HepG2 (cell line): ENCODE data around the gene APCDD1L.

ENCODE experiments used
- CCDC6 ChIP-seq: sonication (generic); formaldehyde crosslinking; IDR thresholded peaks from 2 replicates; pipeline ENCODE4 v1.8.1; 2022; ENCODE audit warnings: mild to moderate bottlenecking, missing genetic modification reagents, moderate library complexity
- EP300 ChIP-seq, 3 experiments: sonication (generic) in 1 of 3; formaldehyde crosslinking in 1 of 3; IDR thresholded peaks; 2 replicates each; pipeline versions ENCODE4 v1.5.1 to v1.6.1; 2011 to 2020; ENCODE audit warnings: low read depth in 2 of 3, low read length in 2 of 3, borderline replicate concordance in 1 of 3, improper control_type of control experiment in 1 of 3, mild to moderate bottlenecking in 1 of 3, missing genetic modification reagents in 1 of 3, moderate library complexity in 1 of 3
- ETV5 ChIP-seq: IDR thresholded peaks from 2 replicates; pipeline ENCODE4 v1.6.1; 2018; ENCODE audit warnings: missing biosample characterization, missing genetic modification reagents, inconsistent platforms, borderline replicate concordance
- MAZ ChIP-seq, 2 experiments: sonication (generic) in 1 of 2; formaldehyde crosslinking in 1 of 2; IDR thresholded peaks; 2 replicates each; pipeline versions ENCODE4 v1.5.0 to v1.6.1; 2012 to 2020; ENCODE audit warnings: low read depth in 2 of 2, mild to moderate bottlenecking in 2 of 2, borderline replicate concordance in 1 of 2, improper control_type of control experiment in 1 of 2, low read length in 1 of 2, missing genetic modification reagents in 1 of 2, moderate library complexity in 1 of 2
- NBN ChIP-seq: fragments of 450-650 bp; conservative IDR thresholded peaks from 2 replicates; pipeline ENCODE4 v1.6.1; 2017
- POLR2AphosphoS5 ChIP-seq: IDR thresholded peaks from 2 replicates; pipeline ENCODE4 v1.6.1; 2012; ENCODE audit warnings: low read depth, low read length
- PPARG ChIP-seq: conservative IDR thresholded peaks from 2 replicates; pipeline ENCODE4 v1.6.1; 2016; ENCODE audit warnings: missing biosample characterization, missing genetic modification reagents
- RELA ChIP-seq: sonication (generic); formaldehyde crosslinking; IDR thresholded peaks from 2 replicates; pipeline ENCODE4 v1.4.0; 2020; ENCODE audit warnings: missing genetic modification reagents
- SP2 ChIP-seq: sonication (generic); formaldehyde crosslinking; IDR thresholded peaks from 2 replicates; pipeline ENCODE4 v1.5.1; 2020; ENCODE audit warnings: mild to moderate bottlenecking, missing genetic modification reagents
- TBX2 ChIP-seq: sonication (generic); formaldehyde crosslinking; IDR thresholded peaks from 2 replicates; pipeline ENCODE4 v1.5.0; 2020; ENCODE audit warnings: missing genetic modification reagents, mild to moderate bottlenecking, borderline replicate concordance
- ZNF496 ChIP-seq: sonication (generic); formaldehyde crosslinking; IDR thresholded peaks from 2 replicates; pipeline ENCODE4 v1.8.1; 2023; ENCODE audit warnings: mild to moderate bottlenecking, moderate library complexity, missing genetic modification reagents; ENCODE audit not compliant: insufficient replicate concordance
- TF ChIP-seq, protein P1 (sequence below): sonication (generic); formaldehyde crosslinking; IDR thresholded peaks from 2 replicates; pipeline ENCODE4 v1.5.0; 2020; ENCODE audit warnings: mild to moderate bottlenecking, missing genetic modification reagents, moderate library complexity

DNA sequence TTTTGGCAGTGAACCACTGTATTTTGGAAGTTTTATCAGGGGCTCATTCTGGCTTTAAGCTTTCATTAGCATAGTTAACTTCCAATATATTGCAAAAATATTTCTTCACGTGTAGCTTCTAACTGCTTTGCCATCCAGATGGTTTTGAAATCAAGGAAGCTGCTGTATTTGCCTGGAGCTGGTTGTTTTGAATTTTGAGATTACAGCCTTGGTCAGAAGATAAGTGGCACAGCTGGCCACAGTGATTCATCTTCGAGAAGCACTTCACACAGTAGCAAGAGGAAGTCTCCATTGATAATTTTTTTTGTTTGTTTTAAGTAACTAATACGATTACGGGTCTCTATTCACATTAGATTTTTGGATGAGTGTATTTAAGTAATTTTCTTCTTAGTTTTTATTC, 3.8 kb downstream of the APCDD1L start:
- TF ChIP-seq EP300 (IDR thresholded peaks at IDR 0.05; ENCODE audit: low read depth in 2 of 2, low read length in 2 of 2) (no peak), EP300 (CRISPR knock-in tag; IDR thresholded peaks at IDR 0.05; ENCODE audit: borderline replicate concordance) (no peak), TBX2 (CRISPR knock-in tag) (no peak), NBN (no peak), POLR2AphosphoS5 (no peak), CCDC6 (CRISPR knock-in tag) (no peak), ZNF496 (CRISPR knock-in tag) (no peak), PPARG (CRISPR knock-in tag) (no peak), MAZ (IDR thresholded peaks at IDR 0.05; ENCODE audit: borderline replicate concordance, low read depth, low read length) (no peak), MAZ (CRISPR knock-in tag; IDR thresholded peaks at IDR 0.05; ENCODE audit: low read depth) (no peak), ETV5 (CRISPR knock-in tag) (no peak), RELA (CRISPR knock-in tag) (no peak), SP2 (CRISPR knock-in tag) (no peak)
- TF ChIP-seq, protein P1, sequence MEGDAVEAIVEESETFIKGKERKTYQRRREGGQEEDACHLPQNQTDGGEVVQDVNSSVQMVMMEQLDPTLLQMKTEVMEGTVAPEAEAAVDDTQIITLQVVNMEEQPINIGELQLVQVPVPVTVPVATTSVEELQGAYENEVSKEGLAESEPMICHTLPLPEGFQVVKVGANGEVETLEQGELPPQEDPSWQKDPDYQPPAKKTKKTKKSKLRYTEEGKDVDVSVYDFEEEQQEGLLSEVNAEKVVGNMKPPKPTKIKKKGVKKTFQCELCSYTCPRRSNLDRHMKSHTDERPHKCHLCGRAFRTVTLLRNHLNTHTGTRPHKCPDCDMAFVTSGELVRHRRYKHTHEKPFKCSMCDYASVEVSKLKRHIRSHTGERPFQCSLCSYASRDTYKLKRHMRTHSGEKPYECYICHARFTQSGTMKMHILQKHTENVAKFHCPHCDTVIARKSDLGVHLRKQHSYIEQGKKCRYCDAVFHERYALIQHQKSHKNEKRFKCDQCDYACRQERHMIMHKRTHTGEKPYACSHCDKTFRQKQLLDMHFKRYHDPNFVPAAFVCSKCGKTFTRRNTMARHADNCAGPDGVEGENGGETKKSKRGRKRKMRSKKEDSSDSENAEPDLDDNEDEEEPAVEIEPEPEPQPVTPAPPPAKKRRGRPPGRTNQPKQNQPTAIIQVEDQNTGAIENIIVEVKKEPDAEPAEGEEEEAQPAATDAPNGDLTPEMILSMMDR (CRISPR knock-in tag), result no peak
